Measurements from ENCODE around the gene NFE2L3. TPM values are rescaled to one million over a fixed set of nuclear protein-coding genes. Genes with fewer than 3 reads are reported as not detected.
"Not testable (repeated sequence)": the region's sequence is repeated elsewhere in the genome, so short reads cannot be mapped to it uniquely, and the experiment has no call there.

NFE2L3 gene
- total RNA-seq, 4 donors from 2014 or later: 2.0 to 8.4 (median 5.6) TPM

DNA sequence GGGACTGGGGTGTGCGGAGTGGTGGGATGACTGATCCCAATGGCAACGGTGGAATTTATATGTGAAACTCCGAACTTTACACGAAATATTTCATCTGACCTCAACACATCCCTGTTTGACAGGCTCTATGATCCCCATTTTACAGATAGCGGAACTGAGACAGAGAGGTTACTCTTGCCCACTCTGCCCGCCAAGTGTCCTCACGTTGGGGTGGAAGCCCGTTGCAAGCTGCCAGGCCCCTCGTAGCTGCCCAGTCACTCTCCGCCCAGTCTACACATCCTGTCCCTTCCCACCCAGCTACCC, 397 bp upstream of the NFE2L3 start:
- H3K9me3 ChIP-seq: no peaks in the 10 kb centered on the region
- peak overlapping the region in 2 of 4 donors; percentile 54 to 79 for H3K27ac ChIP-seq
- 69 to 75% methylated on average over 9 of the region's 10 CpGs for whole genome bisulfite sequencing, 2 donors
- TF ChIP-seq, protein P1, sequence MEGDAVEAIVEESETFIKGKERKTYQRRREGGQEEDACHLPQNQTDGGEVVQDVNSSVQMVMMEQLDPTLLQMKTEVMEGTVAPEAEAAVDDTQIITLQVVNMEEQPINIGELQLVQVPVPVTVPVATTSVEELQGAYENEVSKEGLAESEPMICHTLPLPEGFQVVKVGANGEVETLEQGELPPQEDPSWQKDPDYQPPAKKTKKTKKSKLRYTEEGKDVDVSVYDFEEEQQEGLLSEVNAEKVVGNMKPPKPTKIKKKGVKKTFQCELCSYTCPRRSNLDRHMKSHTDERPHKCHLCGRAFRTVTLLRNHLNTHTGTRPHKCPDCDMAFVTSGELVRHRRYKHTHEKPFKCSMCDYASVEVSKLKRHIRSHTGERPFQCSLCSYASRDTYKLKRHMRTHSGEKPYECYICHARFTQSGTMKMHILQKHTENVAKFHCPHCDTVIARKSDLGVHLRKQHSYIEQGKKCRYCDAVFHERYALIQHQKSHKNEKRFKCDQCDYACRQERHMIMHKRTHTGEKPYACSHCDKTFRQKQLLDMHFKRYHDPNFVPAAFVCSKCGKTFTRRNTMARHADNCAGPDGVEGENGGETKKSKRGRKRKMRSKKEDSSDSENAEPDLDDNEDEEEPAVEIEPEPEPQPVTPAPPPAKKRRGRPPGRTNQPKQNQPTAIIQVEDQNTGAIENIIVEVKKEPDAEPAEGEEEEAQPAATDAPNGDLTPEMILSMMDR (IDR thresholded peaks at IDR 0.05): no peak
- TF ChIP-seq POLR2A (IDR thresholded peaks at IDR 0.05): no peak
- peaks cover 0 to 40% (median 0%) of the 10 kb centered on the region in 4 donors for H3K27me3 ChIP-seq
- peaks cover 6 to 73% (median 26%) of the 10 kb centered on the region in 3 donors for H3K4me1 ChIP-seq
- intact Hi-C loops (cut with DNase I): no loop called here
- no peaks in the 10 kb centered on the region for H3K36me3 ChIP-seq
- DNase-seq: no peak
- peak overlapping the region; percentile 48 to 78 (median 64) for H3K4me3 ChIP-seq

DNA sequence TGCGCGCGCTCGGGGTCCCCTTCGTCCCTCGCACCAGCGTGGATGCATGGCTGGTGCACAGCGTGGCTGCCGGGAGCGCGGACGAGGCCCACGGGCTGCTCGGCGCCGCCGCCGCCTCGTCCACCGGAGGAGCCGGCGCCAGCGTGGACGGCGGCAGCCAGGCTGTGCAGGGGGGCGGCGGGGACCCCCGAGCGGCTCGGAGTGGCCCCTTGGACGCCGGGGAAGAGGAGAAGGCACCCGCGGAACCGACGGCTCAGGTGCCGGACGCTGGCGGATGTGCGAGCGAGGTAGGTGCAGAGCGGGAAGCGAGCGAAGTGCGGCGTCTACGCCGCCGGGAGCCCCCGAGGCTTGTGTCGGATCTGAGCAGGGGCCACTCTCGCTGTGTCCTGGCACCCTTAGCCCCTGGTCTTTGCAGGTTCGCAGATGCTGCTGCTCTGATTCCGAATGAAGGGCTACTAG, 813 bp downstream of the NFE2L3 start:
- WGBS, 2 donors: 25% methylated on average over 11 of the region's 54 CpGs; no CpG with 5 or more reads in 1 of the 2 donors
- DNase-seq; intact Hi-C loops (cut with DNase I); H3K9me3 ChIP-seq; H3K36me3 ChIP-seq: not testable (repeated sequence)
- Histone ChIP-seq H3K4me1 (peaks cover 6 to 73% (median 29%) of the 10 kb centered on the region in 3 donors), H3K4me3 (peak overlapping the region; percentile 48 to 78 (median 64)), H3K27me3 (peaks cover 0 to 40% (median 0%) of the 10 kb centered on the region in 4 donors), H3K27ac (peak overlapping the region in 3 of 4 donors; percentile 33 to 79 (median 54))

DNA sequence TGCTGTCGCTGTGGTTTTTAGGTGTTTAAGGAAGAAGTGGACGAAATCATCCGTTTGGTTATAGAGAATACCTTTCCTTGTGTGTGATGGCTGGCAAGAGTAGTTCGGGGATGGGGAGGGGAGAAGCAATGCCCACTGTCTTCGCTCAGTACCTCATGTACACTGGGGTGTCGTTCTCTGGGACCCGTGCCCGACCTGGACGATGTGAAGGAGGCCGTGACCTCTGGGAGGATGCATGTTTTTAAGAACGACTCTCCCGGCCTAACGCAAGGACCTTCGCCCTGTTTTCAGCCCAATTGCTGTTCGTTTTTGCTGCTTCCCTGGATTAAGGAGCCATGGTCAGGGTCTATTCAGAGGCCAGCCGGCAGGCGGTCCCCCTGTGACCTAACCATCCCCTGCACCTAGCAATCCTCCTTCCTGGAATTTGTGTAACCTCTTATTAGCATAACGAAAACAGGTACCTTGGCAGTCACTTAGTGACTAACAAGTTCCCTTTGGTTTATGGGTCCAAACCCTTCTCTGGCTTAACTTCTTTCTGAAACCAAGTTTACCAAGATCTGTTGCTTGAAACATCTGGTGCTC, 1.3 kb downstream of the NFE2L3 start:
- Histone ChIP-seq H3K27me3 (peaks cover 0 to 40% (median 0%) of the 10 kb centered on the region in 4 donors), H3K36me3 (no peaks in the 10 kb centered on the region), H3K4me1 (peaks cover 6 to 73% (median 29%) of the 10 kb centered on the region in 3 donors), H3K4me3 (peak overlapping the region; percentile 48 to 78 (median 64)), H3K27ac (peak overlapping the region in 3 of 4 donors; percentile 33 to 79 (median 39)), H3K9me3 (no peaks in the 10 kb centered on the region)
- intact Hi-C loops (cut with DNase I): no loop called here
- 20 to 61% methylated on average over 1 to 13 of the region's 18 CpGs for WGBS, 2 donors
- no peak for DNase-seq
- no peak for TF ChIP-seq POLR2A (IDR thresholded peaks at IDR 0.05)
- TF ChIP-seq, protein P1 (IDR thresholded peaks at IDR 0.05): no peak

DNA sequence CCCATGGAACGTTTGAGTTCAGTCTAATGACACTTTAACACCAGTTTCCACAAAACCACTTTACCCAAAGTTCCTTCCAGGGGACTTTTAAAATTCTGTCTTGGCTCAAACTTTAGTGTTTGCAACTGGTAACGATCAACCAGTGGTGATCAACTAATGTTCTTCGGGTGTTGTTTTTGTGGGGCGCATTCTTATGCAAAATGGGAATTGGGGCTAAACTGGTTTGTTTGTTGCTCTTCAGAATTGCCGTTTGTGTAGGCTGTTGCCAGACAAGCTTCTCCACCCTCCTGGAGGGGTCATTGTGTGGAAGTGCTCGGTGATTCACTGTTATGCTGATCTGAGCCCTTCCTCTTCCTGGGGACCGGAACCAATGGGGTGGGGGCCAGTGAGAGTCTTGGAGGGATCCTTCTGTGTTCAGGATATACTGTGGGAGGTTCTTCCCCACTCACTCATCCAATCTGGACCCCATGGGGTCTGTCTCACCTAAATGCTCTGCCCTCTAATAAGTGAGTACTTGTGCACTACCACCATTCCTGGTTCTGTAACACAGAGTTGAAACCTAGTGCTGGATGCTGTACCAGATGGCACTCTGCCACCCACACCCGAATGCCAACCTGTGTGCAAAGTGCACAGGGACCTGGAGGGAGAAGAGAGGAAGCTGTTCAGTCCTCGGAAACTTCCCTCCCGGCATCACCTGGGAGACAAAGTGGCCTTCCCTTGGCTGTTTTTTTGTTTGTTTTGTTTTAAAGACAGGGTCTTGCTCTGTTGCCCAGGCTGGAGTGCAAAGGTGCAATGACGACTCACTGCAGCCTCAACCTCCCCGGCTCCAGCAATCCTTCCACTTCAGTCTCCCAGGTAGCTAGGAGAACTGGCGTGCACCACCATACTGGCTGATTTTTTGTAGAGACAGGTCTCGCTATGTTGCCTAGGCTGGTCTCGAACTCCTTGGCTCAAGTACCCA, 2.1 kb downstream of the NFE2L3 start:
- peak overlapping the region in 2 of 4 donors; percentile 74 to 78 for H3K4me3 ChIP-seq
- DNase-seq: no peak
- H3K27me3 ChIP-seq: peaks cover 0 to 40% (median 0%) of the 10 kb centered on the region in 4 donors
- 51 to 62% methylated on average over 13 to 15 of the region's 15 CpGs for WGBS, 2 donors
- H3K36me3 ChIP-seq: no peaks in the 10 kb centered on the region
- TF ChIP-seq, protein P1 (IDR thresholded peaks at IDR 0.05): no peak
- peak in 1 of 4 donors; percentile 36 for TF ChIP-seq POLR2A (IDR thresholded peaks at IDR 0.05)
- H3K4me1 ChIP-seq: peaks cover 6 to 71% (median 29%) of the 10 kb centered on the region in 3 donors
- peak overlapping the region in 2 of 4 donors; percentile 39 to 79 for H3K27ac ChIP-seq
- H3K9me3 ChIP-seq: no peaks in the 10 kb centered on the region
- intact Hi-C loops (cut with DNase I): no loop called here

DNA sequence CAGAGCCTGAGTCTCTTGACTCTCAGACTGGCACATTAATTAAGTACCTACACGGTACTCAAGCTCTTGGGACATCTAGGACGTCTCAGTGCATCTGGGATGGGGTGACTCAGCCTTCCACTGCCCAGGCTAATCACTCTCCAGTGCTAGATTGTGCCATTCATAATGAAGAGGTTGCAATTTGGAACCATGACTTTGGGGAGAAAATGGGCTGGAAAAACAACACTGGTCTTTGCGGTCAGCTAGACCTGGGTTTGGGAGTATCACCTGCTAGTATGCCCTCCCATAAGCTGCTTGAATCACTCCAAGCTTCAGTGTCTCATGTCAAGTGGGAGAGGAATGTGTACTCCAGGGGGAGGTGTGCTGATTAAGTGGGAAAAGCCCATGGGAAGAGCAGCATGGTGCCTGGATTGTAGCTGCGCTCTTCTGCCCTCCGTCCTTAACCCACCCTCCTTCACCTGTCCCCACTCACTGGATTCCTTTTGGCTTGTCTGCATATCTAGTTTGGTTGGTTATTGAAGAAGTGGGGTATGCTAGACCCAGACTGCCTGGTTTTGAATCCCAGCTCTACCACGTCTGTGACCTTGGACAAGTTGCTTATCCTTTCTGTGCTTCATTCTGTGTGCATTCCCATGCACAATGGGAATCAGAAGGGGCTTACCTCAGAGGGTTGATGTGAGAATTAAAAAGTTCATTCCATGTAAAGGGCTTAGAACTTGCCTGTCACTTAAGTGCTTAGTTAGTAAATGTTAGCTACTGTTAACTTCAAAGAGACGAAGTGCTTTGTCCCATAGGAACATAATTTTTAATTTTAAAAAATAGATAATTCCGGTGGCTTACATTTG, 3.8 kb downstream of the NFE2L3 start:
- H3K4me1 ChIP-seq: peaks cover 6 to 69% (median 29%) of the 10 kb centered on the region in 3 donors
- intact Hi-C loops (cut with DNase I): no loop called here
- 40 to 43% methylated on average over 8 of the region's 8 CpGs for WGBS, 2 donors
- no peaks in the 10 kb centered on the region for H3K36me3 ChIP-seq
- no peak for DNase-seq
- H3K27ac ChIP-seq: peak overlapping the region in 1 of 4 donors; percentile 47
- no peak for TF ChIP-seq POLR2A (IDR thresholded peaks at IDR 0.05)
- TF ChIP-seq, protein P1 (IDR thresholded peaks at IDR 0.05): no peak
- H3K4me3 ChIP-seq: peak overlapping the region in 1 of 4 donors; percentile 46
- peaks cover 0 to 37% (median 0%) of the 10 kb centered on the region in 4 donors for H3K27me3 ChIP-seq
- no peaks in the 10 kb centered on the region for H3K9me3 ChIP-seq

Data from esophagus squamous epithelium (tissue), 5 donors.